ENCODE measurements around the gene GABRG3.

The GABRG3 gene

DNA sequence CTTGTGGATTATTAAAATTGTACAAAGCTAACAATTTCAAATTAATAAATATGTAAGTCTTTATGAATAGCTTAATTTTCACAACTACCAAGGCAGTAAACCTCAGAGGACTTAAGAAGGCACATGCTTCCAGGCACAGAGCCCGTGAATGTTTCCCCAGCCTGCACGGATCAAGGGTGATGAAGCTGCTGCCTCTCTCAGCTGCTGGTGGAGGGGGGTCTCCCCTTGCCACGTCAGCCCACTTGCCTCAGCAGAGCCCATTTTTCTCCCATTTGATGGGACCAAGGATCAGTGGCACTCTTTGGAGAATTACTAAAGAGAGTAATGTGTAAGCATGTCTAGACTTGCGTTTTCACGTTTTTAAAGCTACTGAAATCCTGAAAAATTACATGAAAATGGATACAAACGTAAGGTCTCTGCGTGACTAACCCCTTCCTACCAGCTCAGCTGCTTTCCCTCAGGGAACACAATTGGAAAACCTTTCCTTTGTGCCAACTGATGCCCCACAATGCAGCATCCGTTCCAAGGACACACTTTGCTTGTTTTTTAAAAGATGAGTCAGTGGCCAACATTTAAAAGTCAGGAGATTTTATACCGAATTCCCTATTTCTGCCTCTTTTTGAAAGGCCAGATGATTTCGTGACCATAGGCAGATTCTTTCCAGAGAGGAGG is 494.1 kb downstream of the GABRG3 start:
- DNase-seq (ENCODE audit: low read depth in 2 of 2), result no peak

DNA sequence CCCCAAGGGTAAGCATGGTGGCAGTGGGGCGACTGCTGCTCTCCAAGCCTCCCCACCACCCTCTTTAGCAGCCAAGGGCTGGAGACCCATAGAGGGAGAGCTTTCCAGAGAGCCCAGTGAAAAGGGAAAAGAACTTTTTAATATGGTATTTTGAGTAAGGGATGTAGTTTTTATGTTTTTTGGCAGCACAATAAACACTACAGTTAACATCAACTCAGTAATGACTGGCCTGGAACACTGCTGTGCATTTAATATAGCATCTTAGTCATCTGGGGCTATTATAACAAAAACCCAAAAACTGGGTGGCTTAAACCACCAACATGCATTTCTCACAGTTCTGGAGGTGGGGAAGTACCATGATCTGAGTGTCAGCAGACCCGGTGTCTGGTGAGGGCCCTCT is 495.8 kb downstream of the GABRG3 start:
- no peak for DNase-seq (ENCODE audit: low read depth in 2 of 2)

GRCh38 chr15:27468151-27468591 is 497.2 kb downstream of the GABRG3 start:
- DNase-seq (ENCODE audit: low read depth in 2 of 2), result no peak

DNA sequence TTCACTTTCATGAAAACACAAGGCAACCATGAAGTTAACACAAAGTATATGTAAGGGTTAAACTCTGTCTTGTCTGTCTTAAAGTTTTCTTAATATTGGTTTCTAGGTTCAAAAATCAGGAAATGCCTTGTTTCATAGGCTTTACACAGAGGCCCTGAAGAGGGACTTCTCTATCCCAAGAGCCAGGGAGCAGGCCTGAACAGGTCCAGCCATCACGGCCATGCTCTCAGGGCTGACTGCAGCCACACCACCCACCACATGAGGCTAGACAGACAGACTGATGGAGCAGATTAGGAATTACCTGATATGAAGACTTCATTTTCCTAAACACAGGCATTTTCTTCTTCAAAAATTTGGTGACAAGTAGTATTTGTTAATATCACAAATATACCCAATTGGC is 502.9 kb downstream of the GABRG3 start:
- no peak for DNase-seq (ENCODE audit: low read depth in 2 of 2)

DNA sequence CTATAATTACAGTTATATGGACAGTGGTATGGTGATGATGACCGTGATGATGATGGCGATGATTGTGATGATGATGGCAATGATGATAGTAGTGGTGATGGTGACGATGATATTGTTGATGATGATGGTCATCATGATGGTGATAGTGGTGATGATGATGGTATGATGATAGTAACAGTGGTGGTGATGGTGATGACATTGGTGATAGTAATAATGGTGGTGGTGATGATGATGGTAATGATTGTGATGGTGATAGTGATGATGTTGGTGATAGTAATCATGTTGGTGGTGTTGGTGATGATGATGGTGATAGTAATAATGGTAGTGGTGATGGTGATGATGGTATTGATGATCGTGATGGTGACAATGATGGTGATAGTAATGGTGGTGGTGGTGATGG is 504.4 kb downstream of the GABRG3 start:
- DNase-seq (ENCODE audit: low read depth in 2 of 2), result no peak

DNA sequence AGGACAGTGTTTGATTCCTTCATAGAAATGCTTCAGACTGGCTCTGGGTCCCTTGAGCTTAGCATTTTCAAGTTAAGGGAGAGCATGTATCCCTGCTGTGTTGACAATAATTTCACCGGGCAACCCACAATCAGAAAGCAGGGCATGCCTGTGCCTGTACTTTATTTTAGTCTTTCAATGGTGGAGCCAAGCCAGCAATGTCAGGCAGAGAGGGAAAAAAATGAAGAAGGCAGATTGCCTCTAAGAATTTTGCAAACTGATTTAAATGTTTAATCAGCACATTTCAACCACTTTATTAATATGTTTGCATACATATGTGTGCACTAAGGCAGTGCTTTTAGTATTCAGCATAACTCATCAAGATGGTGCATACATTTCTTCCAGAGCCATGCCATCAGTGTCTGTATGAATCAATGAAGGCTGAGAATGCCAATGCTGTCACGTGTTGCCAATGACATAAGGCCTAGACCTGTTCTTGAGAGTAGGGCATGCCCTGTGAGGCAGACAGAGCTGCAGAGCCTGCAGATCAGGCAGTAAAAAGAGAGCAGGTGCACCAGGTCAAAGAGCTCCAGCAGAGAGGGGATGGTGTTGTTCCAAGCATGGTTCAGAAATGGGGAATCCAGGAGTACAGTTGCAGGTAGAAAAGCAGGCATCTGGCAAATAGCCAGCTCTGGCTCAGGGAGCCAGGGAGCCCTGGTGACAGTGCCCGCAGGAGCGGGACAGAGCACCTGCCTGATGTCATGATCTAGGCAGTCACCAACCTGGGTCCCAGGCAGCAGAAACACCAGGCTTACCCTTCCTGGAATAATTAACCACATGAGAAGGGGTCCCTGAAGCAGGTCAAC is 508.5 kb downstream of the GABRG3 start:
- DNase-seq (ENCODE audit: low read depth in 2 of 2), result no peak

DNA sequence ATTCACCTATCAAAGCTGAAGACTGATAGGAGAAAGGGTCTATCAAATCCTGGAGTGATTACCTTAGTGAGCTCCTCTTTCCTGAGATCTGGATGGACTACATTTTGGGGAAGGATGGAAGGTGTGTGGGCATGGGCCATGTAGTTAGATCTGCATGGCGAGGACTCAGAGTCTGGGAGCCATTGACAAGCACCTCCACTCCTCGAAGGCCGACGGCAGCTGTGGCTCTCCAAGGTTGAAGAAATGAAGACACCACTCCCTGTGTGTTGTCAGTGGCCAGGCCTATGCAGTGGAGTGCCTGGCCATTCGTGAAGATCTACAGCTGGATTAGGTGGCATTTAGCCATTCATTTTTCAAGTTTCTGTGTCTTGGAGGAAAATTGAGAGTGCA is 509.2 kb downstream of the GABRG3 start:
- no peak for DNase-seq (ENCODE audit: low read depth in 2 of 2)

DNA sequence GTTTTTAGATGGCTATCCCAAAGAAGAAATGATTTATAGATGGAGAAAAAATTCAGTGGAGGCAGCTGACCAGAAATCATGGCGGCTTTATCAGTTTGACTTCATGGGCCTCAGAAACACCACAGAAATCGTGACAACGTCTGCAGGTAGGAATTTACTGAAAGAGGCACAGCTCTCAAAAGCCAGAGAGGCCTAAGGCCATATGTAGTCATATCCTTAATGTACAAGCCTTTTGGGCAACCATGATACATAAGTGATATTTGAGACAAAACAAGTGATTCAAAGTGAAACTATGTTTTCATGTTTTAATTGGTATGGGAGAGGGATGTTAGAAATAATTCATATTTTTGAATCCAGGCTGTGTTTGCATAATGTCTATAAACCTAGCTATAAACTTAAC is 509.7 kb downstream of the GABRG3 start:
- no peak for DNase-seq (ENCODE audit: low read depth in 2 of 2)

DNA sequence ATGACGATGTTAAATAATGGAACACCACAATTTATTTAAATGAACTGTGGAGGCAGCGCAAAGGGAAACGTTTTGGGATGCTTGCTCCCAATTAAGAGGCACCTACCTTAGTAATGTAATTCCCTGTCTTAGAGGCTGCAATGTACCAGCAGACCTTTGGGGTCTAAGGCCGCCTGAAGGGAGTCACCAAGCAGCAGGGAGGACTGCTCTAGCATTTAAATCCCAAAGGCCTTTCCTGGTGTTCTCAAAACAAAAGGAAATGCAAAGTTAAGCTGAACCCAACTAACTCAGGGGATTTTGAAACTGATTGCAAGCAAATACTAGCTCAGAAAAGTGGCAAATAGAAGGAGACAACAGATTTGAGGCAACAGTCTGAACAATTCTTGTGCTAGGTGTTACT is 510.8 kb downstream of the GABRG3 start:
- DNase-seq (ENCODE audit: low read depth in 2 of 2), result no peak

DNA sequence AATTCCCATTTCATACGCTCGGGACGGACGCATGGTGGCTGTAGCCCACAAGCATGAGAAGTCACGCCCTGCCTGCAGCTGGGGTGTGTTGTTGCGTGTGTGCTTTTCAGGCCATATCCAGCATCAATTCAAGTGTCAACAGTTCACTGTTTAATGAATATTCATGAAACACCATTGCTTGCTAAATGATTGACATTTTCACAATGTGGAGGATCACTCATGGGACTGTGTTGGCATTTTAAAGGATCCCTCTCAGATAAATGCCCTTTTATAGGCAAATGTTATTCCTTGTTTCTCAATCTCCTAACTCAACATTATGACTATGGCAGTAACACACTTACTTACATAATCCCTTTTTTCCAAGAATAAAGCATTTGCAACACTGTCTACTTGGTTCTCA is 511.3 kb downstream of the GABRG3 start:
- DNase-seq (ENCODE audit: low read depth in 2 of 2), result no peak

DNA sequence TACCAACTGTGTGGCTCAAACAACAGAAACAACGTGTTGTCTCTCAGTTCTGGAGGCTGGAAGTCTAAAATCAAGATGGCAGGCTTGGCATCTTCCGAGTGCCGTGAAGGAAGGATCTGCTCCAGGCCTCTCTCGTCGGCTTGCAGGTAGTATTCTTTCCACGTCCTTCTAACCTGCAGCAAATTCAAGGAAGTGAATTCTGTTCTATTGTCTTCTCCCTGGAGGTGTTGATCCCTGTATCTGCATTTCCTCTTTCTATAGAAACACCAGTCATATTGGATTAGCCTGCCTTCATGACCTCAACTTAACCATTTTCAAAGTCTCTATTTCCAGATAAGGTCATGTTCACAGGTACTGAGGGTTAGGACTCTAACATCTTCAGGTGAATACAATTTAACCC is 512.1 kb downstream of the GABRG3 start:
- DNase-seq (ENCODE audit: low read depth in 2 of 2), result no peak

GRCh38 chr15:27485265-27485664 is 514.3 kb downstream of the GABRG3 start:
- no peak for DNase-seq (ENCODE audit: low read depth in 2 of 2)

- no peak for DNase-seq (ENCODE audit: low read depth in 2 of 2)
Observed at GRCh38 chr15:27486051-27486450, 515.1 kb downstream of the GABRG3 start.

DNA sequence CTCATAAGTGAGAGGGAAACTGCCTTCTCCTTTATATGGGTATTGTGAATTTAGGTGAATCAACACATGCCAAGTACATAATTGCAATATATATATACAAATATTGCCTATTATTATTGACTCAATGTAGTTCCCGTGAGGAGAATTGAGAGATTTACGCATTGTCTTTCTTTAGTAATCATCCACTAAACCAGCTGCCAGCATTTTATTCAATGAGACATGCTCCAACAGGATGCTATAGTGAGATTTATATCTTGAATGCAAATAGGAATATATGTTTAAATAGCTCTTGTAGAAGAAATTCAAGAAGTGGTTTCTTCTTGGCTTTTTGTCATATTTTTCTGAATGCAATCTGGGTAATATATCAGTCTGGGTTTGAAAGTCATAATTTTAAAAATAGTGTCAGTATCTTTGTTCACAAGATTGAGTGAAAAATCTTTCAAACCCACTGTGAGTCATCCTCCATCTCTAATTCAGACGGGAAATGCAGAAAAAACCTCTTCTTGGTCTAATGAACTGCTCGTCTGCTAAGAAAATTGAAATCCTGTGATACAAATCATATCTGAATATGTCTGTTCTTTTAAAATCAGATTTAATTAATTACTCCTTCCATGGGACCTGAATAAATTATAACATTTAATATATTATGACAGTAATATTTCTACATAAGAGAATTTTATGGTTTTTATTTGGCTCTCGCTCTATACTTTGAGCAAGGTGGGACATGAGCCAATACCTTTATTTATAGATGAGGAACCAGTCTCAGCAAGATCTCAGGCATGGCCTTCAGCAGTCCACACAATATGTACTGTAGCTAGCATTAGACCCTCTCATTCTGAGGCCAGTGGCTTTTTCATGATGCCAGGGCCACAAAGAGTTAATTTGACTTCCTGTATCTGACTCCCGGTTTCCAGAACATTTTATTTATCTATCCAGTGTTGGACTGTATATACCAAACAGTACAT is 516.0 kb downstream of the GABRG3 start:
- no peak for DNase-seq (ENCODE audit: low read depth in 2 of 2)

GRCh38 chr15:27487846-27488245 is 516.9 kb downstream of the GABRG3 start:
- DNase-seq (ENCODE audit: low read depth in 2 of 2), result no peak

- no peak for DNase-seq (ENCODE audit: low read depth in 2 of 2)
Observed at GRCh38 chr15:27490867-27491595, 520.0 kb downstream of the GABRG3 start.

DNA sequence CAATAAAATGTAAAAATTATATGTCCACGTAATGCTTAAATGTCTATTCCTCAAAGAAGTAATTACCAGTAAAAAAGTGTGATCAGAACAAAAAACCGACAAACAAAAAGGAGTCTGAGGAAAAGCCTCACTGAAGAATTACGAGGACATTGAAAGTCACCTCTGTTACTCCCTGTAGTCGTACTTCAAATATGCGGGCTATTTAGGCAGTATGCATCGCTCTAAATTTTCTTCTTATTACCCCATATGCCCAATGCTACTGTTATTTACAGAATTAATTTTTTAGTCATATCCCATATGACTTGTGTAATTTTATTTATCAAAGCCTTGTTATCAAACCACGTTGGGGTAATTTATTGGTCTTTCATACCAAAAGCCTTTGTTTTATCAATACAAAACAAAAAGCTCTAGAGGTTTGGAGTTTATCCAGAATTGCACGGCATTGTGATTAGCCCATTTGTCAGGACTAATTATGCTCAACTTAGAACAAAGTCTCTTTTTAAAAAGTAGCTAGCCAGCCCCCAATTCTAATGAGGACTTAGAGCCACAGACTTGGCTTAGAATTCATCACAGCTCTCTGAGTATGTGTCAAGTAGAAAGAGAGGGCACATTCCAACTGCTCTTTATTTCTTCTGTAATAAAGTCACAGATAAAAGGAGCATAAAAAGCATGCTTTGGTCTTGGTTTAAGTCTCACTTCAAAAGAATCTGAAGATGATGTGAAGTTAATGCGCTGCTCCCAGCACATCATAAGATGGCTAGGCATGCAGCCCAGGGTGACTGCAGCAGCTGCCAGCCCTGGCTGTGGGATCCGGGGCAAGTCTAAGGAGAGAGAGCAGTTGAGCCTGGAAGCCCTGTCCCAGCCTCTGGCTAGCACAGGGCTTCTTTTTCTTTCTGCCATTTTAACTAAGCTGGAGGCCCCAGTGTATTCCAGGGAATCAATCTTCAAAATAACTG is 521.0 kb downstream of the GABRG3 start:
- DNase-seq (ENCODE audit: low read depth in 2 of 2), result no peak

DNA sequence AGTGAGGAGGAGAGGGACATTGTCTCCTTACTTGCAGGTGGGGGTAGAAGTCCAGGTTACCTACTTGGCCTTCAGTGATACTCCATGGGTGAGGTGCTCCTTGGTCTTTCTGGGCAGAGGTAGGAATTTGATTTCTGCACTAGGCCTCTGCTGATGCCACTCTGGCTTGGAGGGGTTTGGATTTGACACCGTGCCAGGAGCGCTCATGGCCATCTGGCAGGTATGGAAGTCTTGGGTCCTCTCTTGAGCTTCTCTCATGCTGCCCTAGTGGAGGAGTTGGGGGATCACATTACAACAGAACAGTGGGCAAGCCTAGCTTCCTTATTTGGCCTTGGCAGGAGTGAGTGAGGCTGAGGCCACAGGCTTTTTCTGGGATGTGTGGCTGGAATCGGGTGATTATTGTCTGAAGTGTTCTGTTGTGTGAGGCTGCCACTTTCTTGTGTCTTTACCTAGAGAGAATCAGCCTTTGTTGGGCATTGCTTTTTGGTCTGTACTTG is 525.0 kb downstream of the GABRG3 start:
- no peak for DNase-seq (ENCODE audit: low read depth in 2 of 2)

GRCh38 chr15:27498700-27499099 is 527.7 kb downstream of the GABRG3 start:
- no peak for DNase-seq (ENCODE audit: low read depth in 2 of 2)

DNA sequence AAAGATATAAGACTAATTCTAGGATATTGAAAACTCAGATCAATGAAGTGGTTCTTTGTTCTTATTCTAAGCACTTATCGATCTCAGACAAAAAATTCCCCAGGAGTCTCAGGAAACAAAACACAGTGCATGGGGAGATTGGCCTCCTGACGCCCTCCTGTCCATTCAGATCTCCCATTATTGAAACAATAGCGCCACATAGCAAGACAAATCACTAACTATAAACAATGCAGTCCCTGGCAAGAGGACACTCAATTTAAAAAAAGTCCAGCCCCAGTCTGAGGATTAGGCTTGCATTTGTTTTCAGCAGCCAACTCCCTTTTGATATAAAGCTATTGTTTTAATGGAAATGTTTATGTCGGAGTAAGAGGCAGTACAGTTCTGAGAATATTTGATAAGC is 528.2 kb downstream of the GABRG3 start:
- DNase-seq (ENCODE audit: low read depth in 2 of 2), result no peak
